KMS-11 (cell line): ENCODE data around the gene BAZ2B.

Experiments used
- H2AFZ ChIP-seq: fragments of 200-600 bp; sonication (generic); 2 replicates; pipeline ENCODE4 v1.6.1; 2016; ENCODE audit warnings: antibody characterized with exemption, mixed run types, low read depth
- H3K27ac ChIP-seq: fragments of 200-600 bp; sonication (generic); 2 replicates; pipeline ENCODE4 v1.6.1; 2016; ENCODE audit warnings: mild to moderate bottlenecking, mixed run types
- H3K27me3 ChIP-seq: fragments of 200-600 bp; sonication (generic); 2 replicates; pipeline ENCODE4 v1.6.1; 2017; ENCODE audit warnings: mild to moderate bottlenecking, low read depth, mixed run types, moderate library complexity; ENCODE audit not compliant: insufficient read depth
- H3K36me3 ChIP-seq: fragments of 200-600 bp; sonication (generic); 2 replicates; pipeline ENCODE4 v1.6.1; 2017; ENCODE audit warnings: mild to moderate bottlenecking, mixed run types; ENCODE audit not compliant: insufficient read depth
- H3K4me1 ChIP-seq: fragments of 200-600 bp; sonication (generic); 2 replicates; pipeline ENCODE4 v1.6.1; 2016; ENCODE audit warnings: mild to moderate bottlenecking, low read depth, mixed run types; ENCODE audit not compliant: poor library complexity, severe bottlenecking
- H3K4me2 ChIP-seq: fragments of 200-600 bp; sonication (generic); 2 replicates; pipeline ENCODE4 v1.7.0; 2016; ENCODE audit warnings: mild to moderate bottlenecking, mixed run types
- H3K4me3 ChIP-seq: fragments of 200-600 bp; sonication (generic); IDR thresholded peaks from 2 replicates; pipeline ENCODE4 v1.6.1; 2017; ENCODE audit warnings: low read depth, low read length, mixed read lengths; ENCODE audit not compliant: insufficient read depth
- H3K79me2 ChIP-seq: fragments of 200-600 bp; sonication (generic); 2 replicates; pipeline ENCODE4 v1.6.1; 2016; ENCODE audit warnings: low read depth, mixed run types; ENCODE audit not compliant: insufficient read depth
- H3K9ac ChIP-seq: fragments of 200-600 bp; sonication (generic); 2 replicates; pipeline ENCODE4 v1.6.1; 2016; ENCODE audit warnings: mild to moderate bottlenecking, mixed run types
- H4K20me1 ChIP-seq: fragments of 200-600 bp; sonication (generic); 2 replicates; pipeline ENCODE4 v1.6.1; 2016; ENCODE audit warnings: mild to moderate bottlenecking, mixed run types; ENCODE audit not compliant: insufficient read depth
- CTCF ChIP-seq: fragments of 200-600 bp; sonication (generic); conservative IDR thresholded peaks from 2 replicates; pipeline ENCODE4 v1.6.1; 2017; ENCODE audit warnings: low read depth, mild to moderate bottlenecking, antibody characterized with exemption, low read length, moderate library complexity, mixed read lengths

The BAZ2B gene

GRCh38 chr2:159639712-159640111, 23.4 kb upstream of the BAZ2B start:
- H3K27ac ChIP-seq = no peak overlapping the region

GRCh38 chr2:159639071-159639470, 22.7 kb upstream of the BAZ2B start:
- H3K4me3 ChIP-seq = no peak overlapping the region
- H3K9ac ChIP-seq = no peak overlapping the region
- no peaks in the 10 kb centered on the region for H3K79me2 ChIP-seq
- H3K36me3 ChIP-seq = no peaks in the 10 kb centered on the region
- H3K4me1 ChIP-seq = no peaks in the 10 kb centered on the region
- H4K20me1 ChIP-seq = no peaks in the 10 kb centered on the region
- no peak overlapping the region for H2AFZ ChIP-seq
- H3K4me2 ChIP-seq = no peak overlapping the region
- H3K27ac ChIP-seq = no peak overlapping the region
- TF ChIP-seq CTCF = no peak
- no peaks in the 10 kb centered on the region for H3K27me3 ChIP-seq

More at GRCh38 chr2:159639712-159640111, 23.4 kb upstream of the BAZ2B start:
- H2AFZ ChIP-seq = no peak overlapping the region
- H3K4me2 ChIP-seq = no peak overlapping the region
- H3K79me2 ChIP-seq = no peaks in the 10 kb centered on the region
- TF ChIP-seq CTCF = no peak
- no peaks in the 10 kb centered on the region for H3K4me1 ChIP-seq
- H4K20me1 ChIP-seq = no peaks in the 10 kb centered on the region
- no peaks in the 10 kb centered on the region for H3K36me3 ChIP-seq
- no peak overlapping the region for H3K9ac ChIP-seq
- no peak overlapping the region for H3K4me3 ChIP-seq
- no peaks in the 10 kb centered on the region for H3K27me3 ChIP-seq

GRCh38 chr2:159637988-159638501, 21.7 kb upstream of the BAZ2B start:
- no peak overlapping the region for H3K4me3 ChIP-seq
- H4K20me1 ChIP-seq = no peaks in the 10 kb centered on the region
- H3K27me3 ChIP-seq = no peaks in the 10 kb centered on the region
- H3K36me3 ChIP-seq = no peaks in the 10 kb centered on the region
- H3K79me2 ChIP-seq = no peaks in the 10 kb centered on the region
- no peak for TF ChIP-seq CTCF
- H3K4me2 ChIP-seq = no peak overlapping the region
- H3K4me1 ChIP-seq = no peaks in the 10 kb centered on the region
- H3K27ac ChIP-seq = no peak overlapping the region
- no peak overlapping the region for H3K9ac ChIP-seq
- no peak overlapping the region for H2AFZ ChIP-seq

- H3K79me2 ChIP-seq = no peaks in the 10 kb centered on the region
- H4K20me1 ChIP-seq = no peaks in the 10 kb centered on the region
- H3K9ac ChIP-seq = no peak overlapping the region
- no peak overlapping the region for H3K4me3 ChIP-seq
- no peak overlapping the region for H2AFZ ChIP-seq
- no peaks in the 10 kb centered on the region for H3K36me3 ChIP-seq
- H3K4me2 ChIP-seq = no peak overlapping the region
- H3K27ac ChIP-seq = no peak overlapping the region
- no peaks in the 10 kb centered on the region for H3K4me1 ChIP-seq
- no peak for TF ChIP-seq CTCF
- H3K27me3 ChIP-seq = no peaks in the 10 kb centered on the region
Measured at GRCh38 chr2:159637240-159637639, 20.9 kb upstream of the BAZ2B start.
